ENCODE data around the gene XCL2.

The XCL2 gene

GRCh38 chr1:168505006-168505405 lies 38.8 kb downstream of the XCL2 start:
- WGBS, 2 experiments = 92 to 95% methylated on average over 1 of the region's 1 CpG
- Histone ChIP-seq H3K4me3 (ENCODE audit: insufficient read depth, low read depth, low read length) (no peak overlapping the region), H3K9me3 (ENCODE audit: control insufficient read depth, low read length) (no peaks in the 10 kb centered on the region), H3K4me1 (ENCODE audit: control insufficient read depth, insufficient read depth, low read length) (peaks cover 12% of the 10 kb centered on the region), H3K36me3 (ENCODE audit: control insufficient read depth, insufficient read depth, low read length) (no peaks in the 10 kb centered on the region), H3K27ac (ENCODE audit: insufficient read depth, low read depth, low read length, poor library complexity, severe bottlenecking) (no peak overlapping the region), H3K27me3 (ENCODE audit: control insufficient read depth, insufficient read depth, low read length, poor library complexity, severe bottlenecking) (no peaks in the 10 kb centered on the region)

- no peak overlapping the region for H3K4me3 ChIP-seq (ENCODE audit: insufficient read depth, low read depth, low read length)
- no peaks in the 10 kb centered on the region for H3K36me3 ChIP-seq (ENCODE audit: control insufficient read depth, insufficient read depth, low read length)
- H3K4me1 ChIP-seq (ENCODE audit: control insufficient read depth, insufficient read depth, low read length) = peaks cover 4% of the 10 kb centered on the region
- H3K27me3 ChIP-seq (ENCODE audit: control insufficient read depth, insufficient read depth, low read length, poor library complexity, severe bottlenecking) = no peaks in the 10 kb centered on the region
- no peak overlapping the region for H3K27ac ChIP-seq (ENCODE audit: insufficient read depth, low read depth, low read length, poor library complexity, severe bottlenecking)
- WGBS, 2 experiments = 96 to 97% methylated on average over 4 of the region's 4 CpGs
- no peaks in the 10 kb centered on the region for H3K9me3 ChIP-seq (ENCODE audit: control insufficient read depth, low read length)
These were observed 39.5 kb downstream of the XCL2 start for GRCh38 chr1:168504064-168504837.

- Histone ChIP-seq H3K9me3 (ENCODE audit: control insufficient read depth, low read length) (no peaks in the 10 kb centered on the region), H3K4me1 (ENCODE audit: control insufficient read depth, insufficient read depth, low read length) (peaks cover 8% of the 10 kb centered on the region)
These were observed 44.1 kb downstream of the XCL2 start for GRCh38 chr1:168499688-168500049.

GRCh38 chr1:168498956-168499687 lies 44.7 kb downstream of the XCL2 start:
- H3K27me3 ChIP-seq (ENCODE audit: control insufficient read depth, insufficient read depth, low read length, poor library complexity, severe bottlenecking) = no peaks in the 10 kb centered on the region
- peaks cover 8% of the 10 kb centered on the region for H3K4me1 ChIP-seq (ENCODE audit: control insufficient read depth, insufficient read depth, low read length)
- no peak overlapping the region for H3K4me3 ChIP-seq (ENCODE audit: insufficient read depth, low read depth, low read length)
- no peak overlapping the region for H3K27ac ChIP-seq (ENCODE audit: insufficient read depth, low read depth, low read length, poor library complexity, severe bottlenecking)
- WGBS, 2 experiments = 92 to 94% methylated on average over 2 to 3 of the region's 4 CpGs
- H3K9me3 ChIP-seq (ENCODE audit: control insufficient read depth, low read length) = no peaks in the 10 kb centered on the region
- H3K36me3 ChIP-seq (ENCODE audit: control insufficient read depth, insufficient read depth, low read length) = no peaks in the 10 kb centered on the region

More at GRCh38 chr1:168499688-168500049, 44.1 kb downstream of the XCL2 start:
- 100% methylated on average over 2 of the region's 2 CpGs; no CpG with 5 or more reads in 1 of the 2 experiments for WGBS, 2 experiments
- Histone ChIP-seq H3K4me3 (ENCODE audit: insufficient read depth, low read depth, low read length) (no peak overlapping the region), H3K27ac (ENCODE audit: insufficient read depth, low read depth, low read length, poor library complexity, severe bottlenecking) (no peak overlapping the region), H3K36me3 (ENCODE audit: control insufficient read depth, insufficient read depth, low read length) (no peaks in the 10 kb centered on the region), H3K27me3 (ENCODE audit: control insufficient read depth, insufficient read depth, low read length, poor library complexity, severe bottlenecking) (no peaks in the 10 kb centered on the region)

- Histone ChIP-seq H3K9me3 (ENCODE audit: control insufficient read depth, low read length) (no peaks in the 10 kb centered on the region), H3K36me3 (ENCODE audit: control insufficient read depth, insufficient read depth, low read length) (no peaks in the 10 kb centered on the region), H3K4me3 (ENCODE audit: insufficient read depth, low read depth, low read length) (no peak overlapping the region), H3K27ac (ENCODE audit: insufficient read depth, low read depth, low read length, poor library complexity, severe bottlenecking) (no peak overlapping the region), H3K27me3 (ENCODE audit: control insufficient read depth, insufficient read depth, low read length, poor library complexity, severe bottlenecking) (no peaks in the 10 kb centered on the region), H3K4me1 (ENCODE audit: control insufficient read depth, insufficient read depth, low read length) (peaks cover 8% of the 10 kb centered on the region)
- 74 to 79% methylated on average over 2 of the region's 2 CpGs for WGBS, 2 experiments
These were observed 45.6 kb downstream of the XCL2 start for GRCh38 chr1:168498159-168498631.

GRCh38 chr1:168497376-168497950 lies 46.3 kb downstream of the XCL2 start:
- Histone ChIP-seq H3K27ac (ENCODE audit: insufficient read depth, low read depth, low read length, poor library complexity, severe bottlenecking) (no peak overlapping the region), H3K36me3 (ENCODE audit: control insufficient read depth, insufficient read depth, low read length) (no peaks in the 10 kb centered on the region), H3K9me3 (ENCODE audit: control insufficient read depth, low read length) (no peaks in the 10 kb centered on the region), H3K4me1 (ENCODE audit: control insufficient read depth, insufficient read depth, low read length) (peaks cover 8% of the 10 kb centered on the region), H3K4me3 (ENCODE audit: insufficient read depth, low read depth, low read length) (no peak overlapping the region), H3K27me3 (ENCODE audit: control insufficient read depth, insufficient read depth, low read length, poor library complexity, severe bottlenecking) (no peaks in the 10 kb centered on the region)
- WGBS, 2 experiments = 90 to 91% methylated on average over 3 of the region's 3 CpGs

- Histone ChIP-seq H3K4me3 (ENCODE audit: insufficient read depth, low read depth, low read length) (no peak overlapping the region), H3K36me3 (ENCODE audit: control insufficient read depth, insufficient read depth, low read length) (no peaks in the 10 kb centered on the region), H3K9me3 (ENCODE audit: control insufficient read depth, low read length) (no peaks in the 10 kb centered on the region), H3K27ac (ENCODE audit: insufficient read depth, low read depth, low read length, poor library complexity, severe bottlenecking) (no peak overlapping the region), H3K4me1 (ENCODE audit: control insufficient read depth, insufficient read depth, low read length) (no peaks in the 10 kb centered on the region), H3K27me3 (ENCODE audit: control insufficient read depth, insufficient read depth, low read length, poor library complexity, severe bottlenecking) (no peaks in the 10 kb centered on the region)
- 87 to 94% methylated on average over 1 of the region's 1 CpG for WGBS, 2 experiments
These were observed 52.2 kb downstream of the XCL2 start for GRCh38 chr1:168491527-168492164.

All from ectodermal cell (in vitro differentiated cells).